Breast epithelium (tissue), 4 donors: ENCODE data around the gene FABP7. TPM values are rescaled to one million over a fixed set of nuclear protein-coding genes. Genes with fewer than 3 reads are reported as not detected.
A peak's percentile ranks its signal among the peaks of the same experiment; 100 is the strongest.

ENCODE experiments used
- DNase-seq, 2 donors: peaks; one replicate each; pipeline ENCODE4 v3.0.0-alpha.2; 2019; ENCODE audit warnings: low spot score in 2 of 2
- H3K27ac ChIP-seq, 2 donors: fragments of 200-600 bp; sonication (generic) in 1 of 2; one replicate each; pipeline ENCODE4 v1.5.1; 2016 to 2019; ENCODE audit warnings: mild to moderate bottlenecking in 1 of 2
- H3K27me3 ChIP-seq, 2 donors: fragments of 200-600 bp; sonication (generic) in 1 of 2; one replicate each; pipeline versions ENCODE4 v1.5.1 to v1.6.0; 2017 to 2019; ENCODE audit warnings: control low read depth in 1 of 2, mild to moderate bottlenecking in 1 of 2
- H3K36me3 ChIP-seq: fragments of 200-600 bp; one replicate; pipeline ENCODE4 v1.5.1; 2019
- H3K4me1 ChIP-seq, 2 donors: fragments of 200-600 bp; sonication (generic); one replicate each; pipeline ENCODE4 v1.5.1; 2016 to 2019; ENCODE audit warnings: control low read depth in 1 of 2
- H3K4me3 ChIP-seq, 3 donors: fragments of 200-600 bp; sonication (generic); 1 replicate in 2 of 3; 2 replicates in 1 of 3; pipeline ENCODE4 v1.5.1; 2016 to 2019; ENCODE audit warnings: mild to moderate bottlenecking in 3 of 3, moderate library complexity in 2 of 3
- H3K9me3 ChIP-seq, 2 donors: fragments of 200-600 bp; sonication (generic) in 1 of 2; one replicate each; pipeline ENCODE4 v1.5.1; 2016 to 2019; ENCODE audit warnings: control low read depth in 1 of 2
- POLR2A ChIP-seq: fragments of 450-650 bp; IDR thresholded peaks from one replicate; pipeline ENCODE4 v1.6.1; 2016; ENCODE audit warnings: antibody characterized with exemption, mild to moderate bottlenecking, moderate library complexity
- POLR2AphosphoS5 ChIP-seq, 3 donors: sonication (generic); formaldehyde crosslinking; IDR thresholded peaks; one replicate each; pipeline ENCODE4 v1.6.1; 2017; ENCODE audit warnings: antibody characterized with exemption in 3 of 3
- intact Hi-C: fragments of 100-400 bp; cut with DNase I; formaldehyde crosslinking; loops from one replicate; pipeline ENCODE4 v1.15.1; 2023; ENCODE audit warnings: low total_unique reads
- total RNA-seq, 3 donors: library from RNA; depleted of rRNA; stranded (reverse); fragments of >200 nt; gene quantifications; one replicate each; pipeline ENCODE4 v1.1.0, GENCODE V29; 2016
- TF ChIP-seq, protein P1 (sequence below), 3 donors: fragments of 450-650 bp; IDR thresholded peaks; one replicate each; pipeline ENCODE4 v1.5.1; 2016 to 2017; ENCODE audit warnings: antibody characterized with exemption in 3 of 3, mild to moderate bottlenecking in 3 of 3, moderate library complexity in 3 of 3

FABP7 gene
- total RNA-seq, 3 donors from 2014 or later, result 2.6 to 3.6 TPM; not detected in 1

DNA sequence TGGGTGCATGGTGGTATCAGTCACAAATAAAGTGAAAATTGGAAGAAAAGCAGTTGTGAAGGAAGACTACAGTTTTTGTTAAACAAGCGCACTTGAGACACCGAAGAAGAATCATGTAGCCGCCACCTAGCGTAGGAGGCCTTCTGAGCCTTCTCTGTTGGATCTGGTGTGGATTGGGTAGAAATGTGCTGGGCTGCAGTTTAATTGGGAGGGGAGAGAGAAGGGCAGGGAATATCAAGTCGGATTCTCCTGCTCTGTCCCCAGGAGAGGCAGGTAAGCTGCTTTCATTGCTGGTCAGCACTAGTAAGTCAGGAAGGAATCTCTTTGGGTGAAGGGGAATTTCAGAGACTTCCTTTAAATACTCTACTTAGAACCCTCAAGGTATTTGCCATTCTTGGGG is 1.2 kb upstream of the FABP7 start:
- Histone ChIP-seq H3K4me3 (no peak overlapping the region), H3K4me1 (no peaks in the 10 kb centered on the region), H3K9me3 (no peaks in the 10 kb centered on the region), H3K27me3 (no peaks in the 10 kb centered on the region), H3K27ac (peak overlapping the region in 1 of 2 donors; percentile 8), H3K36me3 (no peaks in the 10 kb centered on the region)
- intact Hi-C loops, result no loop called here
- TF ChIP-seq, protein P1, sequence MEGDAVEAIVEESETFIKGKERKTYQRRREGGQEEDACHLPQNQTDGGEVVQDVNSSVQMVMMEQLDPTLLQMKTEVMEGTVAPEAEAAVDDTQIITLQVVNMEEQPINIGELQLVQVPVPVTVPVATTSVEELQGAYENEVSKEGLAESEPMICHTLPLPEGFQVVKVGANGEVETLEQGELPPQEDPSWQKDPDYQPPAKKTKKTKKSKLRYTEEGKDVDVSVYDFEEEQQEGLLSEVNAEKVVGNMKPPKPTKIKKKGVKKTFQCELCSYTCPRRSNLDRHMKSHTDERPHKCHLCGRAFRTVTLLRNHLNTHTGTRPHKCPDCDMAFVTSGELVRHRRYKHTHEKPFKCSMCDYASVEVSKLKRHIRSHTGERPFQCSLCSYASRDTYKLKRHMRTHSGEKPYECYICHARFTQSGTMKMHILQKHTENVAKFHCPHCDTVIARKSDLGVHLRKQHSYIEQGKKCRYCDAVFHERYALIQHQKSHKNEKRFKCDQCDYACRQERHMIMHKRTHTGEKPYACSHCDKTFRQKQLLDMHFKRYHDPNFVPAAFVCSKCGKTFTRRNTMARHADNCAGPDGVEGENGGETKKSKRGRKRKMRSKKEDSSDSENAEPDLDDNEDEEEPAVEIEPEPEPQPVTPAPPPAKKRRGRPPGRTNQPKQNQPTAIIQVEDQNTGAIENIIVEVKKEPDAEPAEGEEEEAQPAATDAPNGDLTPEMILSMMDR (IDR thresholded peaks at IDR 0.05), result no peak
- TF ChIP-seq POLR2AphosphoS5 (IDR thresholded peaks at IDR 0.05) (no peak), POLR2A (no peak)
- no peak for DNase-seq

DNA sequence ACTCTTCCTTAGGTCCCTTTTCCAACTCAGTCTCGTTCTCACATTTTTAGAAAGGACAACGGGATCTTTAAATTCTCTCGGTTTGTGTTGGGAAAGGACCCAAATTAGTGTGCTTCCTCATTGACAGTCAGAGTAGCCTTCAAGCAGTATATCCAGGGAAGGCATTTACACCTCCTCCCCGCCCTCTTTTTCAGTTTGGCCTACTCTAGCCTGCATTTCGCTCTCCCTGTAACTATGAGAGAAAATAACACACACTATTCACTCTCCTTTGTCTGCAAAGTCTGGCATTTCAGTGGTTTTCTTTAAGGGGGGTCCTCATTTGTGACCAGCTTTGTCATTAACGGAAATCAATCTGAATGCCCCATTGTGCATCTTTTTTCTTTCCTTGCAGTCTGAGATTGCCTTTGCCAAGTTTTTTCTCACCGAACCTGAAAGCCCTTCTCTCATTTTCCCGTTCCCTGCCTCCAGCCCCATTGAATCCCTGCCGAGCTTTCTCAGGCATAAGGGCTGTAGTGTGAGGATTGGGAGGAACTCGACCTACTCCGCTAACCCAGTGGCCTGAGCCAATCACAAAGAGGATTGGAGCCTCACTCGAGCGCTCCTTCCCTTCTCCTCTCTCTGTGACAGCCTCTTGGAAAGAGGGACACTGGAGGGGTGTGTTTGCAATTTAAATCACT is 393 bp upstream of the FABP7 start:
- H3K27ac ChIP-seq, result peak overlapping the region; percentile 8 to 30
- intact Hi-C loops, result no loop called here
- TF ChIP-seq POLR2AphosphoS5 (IDR thresholded peaks at IDR 0.05) (no peak), POLR2A (no peak)
- TF ChIP-seq, protein P1 (IDR thresholded peaks at IDR 0.05), result no peak
- H3K4me1 ChIP-seq, result no peaks in the 10 kb centered on the region
- H3K4me3 ChIP-seq, result peak overlapping the region in 2 of 3 donors; percentile 19
- H3K9me3 ChIP-seq, result no peaks in the 10 kb centered on the region
- DNase-seq, result no peak
- no peaks in the 10 kb centered on the region for H3K27me3 ChIP-seq
- H3K36me3 ChIP-seq, result no peaks in the 10 kb centered on the region

DNA sequence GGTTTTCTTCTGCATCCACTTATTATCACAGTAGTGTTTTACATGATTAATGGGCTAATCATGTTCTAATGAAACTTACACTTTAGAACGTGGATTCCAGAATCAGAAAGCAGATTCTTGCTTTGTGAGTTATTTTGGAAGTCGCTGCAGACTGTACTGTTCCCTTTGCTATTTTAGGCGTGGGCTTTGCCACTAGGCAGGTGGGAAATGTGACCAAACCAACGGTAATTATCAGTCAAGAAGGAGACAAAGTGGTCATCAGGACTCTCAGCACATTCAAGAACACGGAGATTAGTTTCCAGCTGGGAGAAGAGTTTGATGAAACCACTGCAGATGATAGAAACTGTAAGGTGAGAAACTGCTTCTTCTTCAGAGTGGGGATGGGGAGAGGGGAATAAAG is 598 bp downstream of the FABP7 start:
- H3K36me3 ChIP-seq, result no peaks in the 10 kb centered on the region
- TF ChIP-seq POLR2A, result no peak
- TF ChIP-seq, protein P1 (IDR thresholded peaks at IDR 0.05), result no peak
- TF ChIP-seq POLR2AphosphoS5 (IDR thresholded peaks at IDR 0.05), result no peak
- H3K27ac ChIP-seq, result no peak overlapping the region
- no peaks in the 10 kb centered on the region for H3K4me1 ChIP-seq
- no peak overlapping the region for H3K4me3 ChIP-seq
- H3K27me3 ChIP-seq, result no peaks in the 10 kb centered on the region
- intact Hi-C loops, result no loop called here
- DNase-seq, result no peak
- H3K9me3 ChIP-seq, result no peaks in the 10 kb centered on the region

DNA sequence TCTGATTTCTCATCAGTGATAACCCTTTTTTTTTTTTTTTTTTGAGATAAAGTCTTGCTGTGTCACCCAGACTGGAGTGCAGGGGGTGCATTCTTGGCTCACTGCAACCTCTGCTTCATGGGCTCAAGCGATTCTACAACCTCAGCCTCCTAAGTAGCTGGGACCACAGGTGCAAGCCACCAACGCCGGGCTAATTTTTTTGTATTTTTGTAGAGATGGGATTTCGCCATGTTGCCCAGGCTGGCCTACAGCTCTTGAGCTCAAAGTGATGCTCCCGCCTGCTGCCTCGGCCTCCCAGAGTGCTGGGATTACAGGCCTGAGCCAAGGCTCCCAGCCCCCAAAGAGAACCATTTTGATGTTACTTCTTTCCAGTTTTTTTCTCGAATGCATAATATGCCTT is 2.2 kb downstream of the FABP7 start:
- no peaks in the 10 kb centered on the region for H3K27me3 ChIP-seq
- no peak for DNase-seq
- H3K36me3 ChIP-seq, result no peaks in the 10 kb centered on the region
- no peak overlapping the region for H3K27ac ChIP-seq
- intact Hi-C loops, result no loop called here
- no peaks in the 10 kb centered on the region for H3K4me1 ChIP-seq
- no peak overlapping the region for H3K4me3 ChIP-seq
- no peak for TF ChIP-seq POLR2A
- TF ChIP-seq POLR2AphosphoS5 (IDR thresholded peaks at IDR 0.05), result no peak
- TF ChIP-seq, protein P1 (IDR thresholded peaks at IDR 0.05), result no peak
- no peaks in the 10 kb centered on the region for H3K9me3 ChIP-seq

DNA sequence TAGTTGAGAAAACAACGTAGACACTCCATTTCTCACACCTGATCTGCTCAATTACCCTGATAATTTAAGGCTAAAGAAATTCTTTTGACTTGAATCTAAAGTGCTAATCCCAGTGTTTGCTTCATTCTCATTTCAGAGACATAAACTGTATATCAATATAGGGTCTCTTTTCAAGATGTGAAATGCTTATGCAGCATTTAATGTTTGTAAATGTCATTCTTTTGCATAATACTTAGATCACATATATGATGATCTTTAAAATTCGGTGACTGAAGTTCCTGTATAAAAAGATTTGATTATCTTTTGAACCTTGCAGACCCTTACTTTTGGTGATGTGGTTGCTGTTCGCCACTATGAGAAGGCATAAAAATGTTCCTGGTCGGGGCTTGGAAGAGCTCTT is 3.9 kb downstream of the FABP7 start:
- no peaks in the 10 kb centered on the region for H3K4me1 ChIP-seq
- no peak overlapping the region for H3K4me3 ChIP-seq
- intact Hi-C loops, result no loop called here
- no peaks in the 10 kb centered on the region for H3K36me3 ChIP-seq
- TF ChIP-seq, protein P1 (IDR thresholded peaks at IDR 0.05), result no peak
- TF ChIP-seq POLR2A, result no peak
- TF ChIP-seq POLR2AphosphoS5 (IDR thresholded peaks at IDR 0.05), result no peak
- no peak overlapping the region for H3K27ac ChIP-seq
- no peak for DNase-seq
- H3K27me3 ChIP-seq, result no peaks in the 10 kb centered on the region
- no peaks in the 10 kb centered on the region for H3K9me3 ChIP-seq
